C4-2B (cell line): ENCODE measurements around the gene PDSS1.

Source experiments
- CTCF ChIP-seq: fragments of 450-650 bp; conservative IDR thresholded peaks from 2 replicates; pipeline ENCODE4 v1.5.1; 2017; ENCODE audit warnings: mild to moderate bottlenecking
- ZFX ChIP-seq: fragments of 450-650 bp; IDR thresholded peaks from 2 replicates; pipeline ENCODE4 v1.6.1; 2017

GRCh38 chr10:26714415-26715136 is 17.1 kb downstream of the PDSS1 start:
- TF ChIP-seq CTCF (no peak), ZFX (no peak)
